HCT116 (cell line): ENCODE data around the gene DHRS11. TPM values are rescaled to one million over a fixed set of nuclear protein-coding genes. Genes with fewer than 3 reads are reported as not detected.

Experiments used
- ATAC-seq: fragments of 200-7000 bp; cut with Tn5 transposase; 2 replicates; pipeline ENCODE4 v1.9.1; 2020; ENCODE audit warnings: mild to moderate bottlenecking, moderate library complexity
- BruUV-seq: library from RNA; stranded (reverse); fragments of 400-500 nt; replicated peaks from 2 replicates; lab custom pipeline; 2021; lab: Mats Ljungman, UMichigan
- CTCF ChIA-PET: fragments of 300-600 bp; sonication (Branson Sonifier 250); formaldehyde crosslinking; loops from one replicate; lab custom pipeline; 2021; ENCODE audit warnings: antibody characterized with exemption; lab: Charles Lee
- POLR2A ChIA-PET: fragments of 300-600, 350-600 bp; sonication (Branson Sonifier 250); formaldehyde crosslinking; loops from one replicate; lab custom pipeline; 2021; ENCODE audit warnings: antibody characterized with exemption; lab: Charles Lee
- RAD21 ChIA-PET, 2 experiments: fragments of 300-600 bp; sonication (Branson Sonifier 250); formaldehyde crosslinking; loops; one replicate each; lab custom pipeline; 2023; ENCODE audit warnings: low total read pairs in 2 of 2; ENCODE audit not compliant: uncharacterized antibody in 2 of 2, unreplicated experiment in 2 of 2, low non-redundant PET in 1 of 2; lab: Charles Lee
- DNase-seq: peaks from one replicate; pipeline ENCODE4 v3.0.0-alpha.2; 2010; ENCODE audit warnings: low read depth, low spot score
- H2AFZ ChIP-seq: fragments of 200-600 bp; shearing (Covaris generic), sonication (generic); 2 replicates; pipeline ENCODE4 v1.6.1; 2017; ENCODE audit warnings: low read depth, mixed run types, mixed read lengths, antibody characterized with exemption, low read length; ENCODE audit not compliant: poor library complexity, severe bottlenecking
- H3K27ac ChIP-seq: 2 replicates; pipeline ENCODE4 v1.5.1; 2012; ENCODE audit warnings: low read depth, low read length
- H3K27me3 ChIP-seq: fragments of 200-600 bp; sonication (generic); 2 replicates; pipeline ENCODE4 v1.6.1; 2016; ENCODE audit warnings: mixed run types, low read length, mixed read lengths; ENCODE audit not compliant: insufficient read depth
- H3K36me3 ChIP-seq, 2 experiments: fragments of 200-500 bp in 1 of 2; fragments of 200-600 bp in 1 of 2; sonication (Bioruptor generic) in 1 of 2; sonication (generic) in 1 of 2; 2 replicates each; pipeline versions ENCODE4 v1.5.1 to v1.6.1; 2014 to 2016; ENCODE audit warnings: low read length in 2 of 2, inconsistent platforms in 1 of 2, mixed read lengths in 1 of 2, mixed run types in 1 of 2; ENCODE audit not compliant: insufficient read depth in 2 of 2, control insufficient read depth in 1 of 2
- H3K4me1 ChIP-seq, 2 experiments: fragments of 200-600 bp in 1 of 2; sonication (generic) in 1 of 2; 2 replicates each; pipeline versions ENCODE4 v1.5.1 to v1.6.1; 2012 to 2017; ENCODE audit warnings: low read length in 2 of 2, inconsistent platforms in 1 of 2, mild to moderate bottlenecking in 1 of 2, mixed read lengths in 1 of 2, mixed run types in 1 of 2, moderate library complexity in 1 of 2; ENCODE audit not compliant: insufficient read depth in 2 of 2, control insufficient read depth in 1 of 2
- H3K4me2 ChIP-seq: fragments of 200-600 bp; sonication (generic); 2 replicates; pipeline ENCODE4 v1.6.1; 2017; ENCODE audit warnings: mixed run types, low read length, mixed read lengths
- H3K4me3 ChIP-seq, 2 experiments: fragments of 200-600 bp in 1 of 2; sonication (generic) in 1 of 2; replicated peaks in 1 of 2; 2 replicates each; pipeline ENCODE4 v1.5.1; 2011 to 2016; ENCODE audit warnings: low read length in 2 of 2, control low read depth in 1 of 2, low read depth in 1 of 2, mild to moderate bottlenecking in 1 of 2, mixed read lengths in 1 of 2, mixed run types in 1 of 2
- H3K79me2 ChIP-seq: fragments of 200-600 bp; sonication (generic); 2 replicates; pipeline ENCODE4 v1.6.1; 2017; ENCODE audit warnings: mild to moderate bottlenecking, mixed run types, low read length, moderate library complexity, mixed read lengths; ENCODE audit not compliant: insufficient read depth
- H3K9ac ChIP-seq: fragments of 200-600 bp; sonication (generic); 2 replicates; pipeline ENCODE4 v1.6.1; 2016; ENCODE audit warnings: low read length, mixed read lengths
- H3K9me2 ChIP-seq: fragments of 200-600 bp; sonication (generic), shearing (Covaris generic); 2 replicates; pipeline ENCODE4 v1.6.1; 2017; ENCODE audit warnings: mixed run types, mild to moderate bottlenecking, moderate library complexity; ENCODE audit not compliant: insufficient read depth
- H3K9me3 ChIP-seq, 2 experiments: fragments of 200-500 bp in 1 of 2; fragments of 200-600 bp in 1 of 2; sonication (Bioruptor generic) in 1 of 2; sonication (generic) in 1 of 2; 2 replicates each; pipeline ENCODE4 v1.6.1; 2014 to 2017; ENCODE audit warnings: low read length in 2 of 2, mixed read lengths in 2 of 2, inconsistent platforms in 1 of 2, low read depth in 1 of 2, mild to moderate bottlenecking in 1 of 2, mixed run types in 1 of 2, moderate library complexity in 1 of 2; ENCODE audit not compliant: control insufficient read depth in 1 of 2, insufficient read depth in 1 of 2
- H4K20me1 ChIP-seq: fragments of 200-600 bp; sonication (generic), shearing (Covaris generic); 2 replicates; pipeline ENCODE4 v1.6.1; 2017; ENCODE audit warnings: mixed run types, mild to moderate bottlenecking, moderate library complexity; ENCODE audit not compliant: insufficient read depth
- CEBPB ChIP-seq: IDR thresholded peaks from 2 replicates; pipeline ENCODE4 v1.6.1; 2012; ENCODE audit warnings: low read depth
- EGR1 ChIP-seq: IDR thresholded peaks from 2 replicates; pipeline ENCODE4 v1.6.1; 2012; ENCODE audit warnings: low read depth
- ELF1 ChIP-seq: IDR thresholded peaks from 2 replicates; pipeline ENCODE4 v1.6.1; 2012; ENCODE audit warnings: low read depth, borderline replicate concordance
- EZH2 ChIP-seq: fragments of 200-600 bp; sonication (generic); IDR thresholded peaks from 2 replicates; pipeline ENCODE4 v1.6.1; 2017; ENCODE audit warnings: antibody characterized with exemption, mixed run types
- FOSL1 ChIP-seq: IDR thresholded peaks from 2 replicates; pipeline ENCODE4 v1.6.1; 2012; ENCODE audit warnings: low read depth
- POLR2A ChIP-seq: IDR thresholded peaks from 2 replicates; pipeline ENCODE4 v1.7.0; 2011; ENCODE audit warnings: borderline replicate concordance; ENCODE audit not compliant: insufficient read depth, insufficient read length; ENCODE audit errors: extremely low read depth
- POLR2AphosphoS5 ChIP-seq: IDR thresholded peaks from 2 replicates; pipeline ENCODE4 v1.6.1; 2011; ENCODE audit warnings: mild to moderate bottlenecking, low read depth, low read length, moderate library complexity
- RAD21 ChIP-seq: IDR thresholded peaks from 2 replicates; pipeline ENCODE4 v1.6.1; 2012; ENCODE audit warnings: low read depth, mild to moderate bottlenecking
- SIN3A ChIP-seq: IDR thresholded peaks from 2 replicates; pipeline ENCODE4 v1.6.1; 2012; ENCODE audit warnings: low read depth
- SRF ChIP-seq: IDR thresholded peaks from 2 replicates; pipeline ENCODE4 v1.6.1; 2012; ENCODE audit warnings: low read depth
- TCF7L2 ChIP-seq: IDR thresholded peaks from 2 replicates; pipeline ENCODE4 v1.7.0; 2011; ENCODE audit warnings: borderline replicate concordance, inconsistent platforms; ENCODE audit not compliant: insufficient read depth, insufficient read length; ENCODE audit errors: extremely low read depth
- YY1 ChIP-seq: IDR thresholded peaks from 2 replicates; pipeline ENCODE4 v1.6.1; 2011; ENCODE audit warnings: low read length, low read depth, moderate library complexity, mild to moderate bottlenecking; ENCODE audit not compliant: insufficient replicate concordance; ENCODE audit errors: extremely low read depth
- ZFX ChIP-seq: fragments of 450-650 bp; IDR thresholded peaks from 2 replicates; pipeline ENCODE4 v1.6.1; 2017
- ZNF274 ChIP-seq: fragments of 200-500 bp; sonication (Bioruptor generic); IDR thresholded peaks from 2 replicates; pipeline ENCODE4 v1.6.1; 2014; ENCODE audit warnings: mild to moderate bottlenecking, low read depth, low read length, inconsistent platforms
- intact Hi-C: fragments of 100-400 bp; cut with micrococcal nuclease; formaldehyde crosslinking; loops from 2 replicates; pipeline ENCODE4 v1.10.0; 2022
- total RNA-seq: library from RNA; stranded (reverse); gene quantifications from one replicate; pipeline ENCODE4 v1.2.1, GENCODE V29; 2021; ENCODE audit not compliant: unreplicated experiment
- TF ChIP-seq, protein P1 (sequence below), 3 experiments: fragments of 200-600 bp in 1 of 3; sonication (generic) in 1 of 3; IDR thresholded peaks in 2 of 3; conservative IDR thresholded peaks in 1 of 3; 2 replicates each; pipeline ENCODE4 v1.5.1; 2012 to 2017; ENCODE audit warnings: low read depth in 2 of 3, low read length in 2 of 3, antibody characterized with exemption in 1 of 3, borderline replicate concordance in 1 of 3, control low read depth in 1 of 3, mild to moderate bottlenecking in 1 of 3, mixed read lengths in 1 of 3, mixed run types in 1 of 3, moderate library complexity in 1 of 3; ENCODE audit not compliant: insufficient read depth in 1 of 3
- TF ChIP-seq, protein P2 (sequence below): IDR thresholded peaks from 2 replicates; pipeline ENCODE4 v1.6.1; 2012
- TF ChIP-seq, protein P3 (sequence below): IDR thresholded peaks from 2 replicates; pipeline ENCODE4 v1.6.1; 2012; ENCODE audit warnings: low read depth

DHRS11 gene
- total RNA-seq, 1 experiment from 2014 or later: 21.5 TPM

DNA sequence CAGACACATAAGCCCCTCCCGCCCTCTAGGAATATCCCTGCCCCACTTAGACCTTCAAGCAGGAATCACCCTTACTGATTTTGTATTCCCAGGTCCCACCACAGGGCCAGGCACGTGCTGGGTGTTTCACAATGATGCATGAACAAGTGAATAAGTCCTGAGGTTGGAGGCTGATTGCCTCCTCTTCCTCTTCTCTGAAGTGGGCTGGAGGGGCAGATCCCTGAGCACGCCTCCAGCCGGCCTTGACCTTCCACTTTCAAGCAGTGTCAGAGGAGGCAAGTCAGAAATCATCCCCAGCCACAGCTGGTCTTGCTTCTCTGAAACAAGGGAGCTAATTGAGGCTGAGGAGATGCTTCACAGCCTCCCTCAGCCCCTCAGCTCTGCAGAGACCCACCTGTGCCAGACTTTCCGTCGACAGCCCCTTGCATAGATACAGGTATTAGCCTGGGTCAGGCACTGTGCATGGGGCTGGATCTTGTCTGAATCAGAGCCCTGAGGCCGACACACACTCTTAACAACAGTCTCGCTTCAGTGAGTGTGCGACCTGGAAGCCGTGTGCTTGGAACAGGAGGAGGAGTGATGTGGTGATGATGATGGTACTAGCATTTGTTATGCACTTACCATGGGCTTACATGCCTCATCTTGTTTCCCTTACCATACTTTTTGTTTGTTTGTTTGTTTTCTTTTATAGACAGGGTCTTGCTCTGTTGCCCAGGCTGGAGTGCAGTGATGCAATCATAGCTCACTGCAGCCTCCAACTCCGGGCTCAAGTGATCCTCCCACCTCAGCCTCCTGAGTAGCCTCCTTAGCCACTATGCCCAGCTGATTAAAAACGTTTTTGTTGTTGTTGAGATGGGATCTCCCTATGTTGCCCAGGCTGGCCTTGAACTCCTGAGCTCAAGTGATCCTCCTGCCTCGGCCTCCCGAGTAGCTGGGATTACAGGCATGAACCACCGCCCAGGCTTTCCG, 24.7 kb downstream of the DHRS11 start:
- no peaks in the 10 kb centered on the region for H3K27me3 ChIP-seq
- no peaks in the 10 kb centered on the region for H4K20me1 ChIP-seq
- no peak overlapping the region for H3K4me2 ChIP-seq
- DNase-seq (no peak), ATAC-seq (no peak)
- no peak overlapping the region for H3K4me3 ChIP-seq
- H3K79me2 ChIP-seq: no peaks in the 10 kb centered on the region
- no peak overlapping the region for H3K9ac ChIP-seq
- intact Hi-C loops: no loop called here
- no peak for TF ChIP-seq CEBPB
- TF ChIP-seq, protein P1, sequence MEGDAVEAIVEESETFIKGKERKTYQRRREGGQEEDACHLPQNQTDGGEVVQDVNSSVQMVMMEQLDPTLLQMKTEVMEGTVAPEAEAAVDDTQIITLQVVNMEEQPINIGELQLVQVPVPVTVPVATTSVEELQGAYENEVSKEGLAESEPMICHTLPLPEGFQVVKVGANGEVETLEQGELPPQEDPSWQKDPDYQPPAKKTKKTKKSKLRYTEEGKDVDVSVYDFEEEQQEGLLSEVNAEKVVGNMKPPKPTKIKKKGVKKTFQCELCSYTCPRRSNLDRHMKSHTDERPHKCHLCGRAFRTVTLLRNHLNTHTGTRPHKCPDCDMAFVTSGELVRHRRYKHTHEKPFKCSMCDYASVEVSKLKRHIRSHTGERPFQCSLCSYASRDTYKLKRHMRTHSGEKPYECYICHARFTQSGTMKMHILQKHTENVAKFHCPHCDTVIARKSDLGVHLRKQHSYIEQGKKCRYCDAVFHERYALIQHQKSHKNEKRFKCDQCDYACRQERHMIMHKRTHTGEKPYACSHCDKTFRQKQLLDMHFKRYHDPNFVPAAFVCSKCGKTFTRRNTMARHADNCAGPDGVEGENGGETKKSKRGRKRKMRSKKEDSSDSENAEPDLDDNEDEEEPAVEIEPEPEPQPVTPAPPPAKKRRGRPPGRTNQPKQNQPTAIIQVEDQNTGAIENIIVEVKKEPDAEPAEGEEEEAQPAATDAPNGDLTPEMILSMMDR (IDR thresholded peaks at IDR 0.05 in 2 of 3, conservative IDR thresholded peaks at IDR 0.05 in 1 of 3; ENCODE audit: borderline replicate concordance in 1 of 3, insufficient read depth in 1 of 3, low read depth in 2 of 3, low read length in 2 of 3): no peak
- no peak for TF ChIP-seq FOSL1
- TF ChIP-seq ZFX: no peak
- no peak for TF ChIP-seq TCF7L2
- no peak for TF ChIP-seq ZNF274
- no peak for TF ChIP-seq EGR1
- no peak for TF ChIP-seq RAD21
- TF ChIP-seq, protein P2, sequence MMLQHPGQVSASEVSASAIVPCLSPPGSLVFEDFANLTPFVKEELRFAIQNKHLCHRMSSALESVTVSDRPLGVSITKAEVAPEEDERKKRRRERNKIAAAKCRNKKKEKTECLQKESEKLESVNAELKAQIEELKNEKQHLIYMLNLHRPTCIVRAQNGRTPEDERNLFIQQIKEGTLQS: no peak
- no peak for TF ChIP-seq POLR2A
- TF ChIP-seq SIN3A: no peak
- TF ChIP-seq POLR2AphosphoS5: no peak
- TF ChIP-seq, protein P3, sequence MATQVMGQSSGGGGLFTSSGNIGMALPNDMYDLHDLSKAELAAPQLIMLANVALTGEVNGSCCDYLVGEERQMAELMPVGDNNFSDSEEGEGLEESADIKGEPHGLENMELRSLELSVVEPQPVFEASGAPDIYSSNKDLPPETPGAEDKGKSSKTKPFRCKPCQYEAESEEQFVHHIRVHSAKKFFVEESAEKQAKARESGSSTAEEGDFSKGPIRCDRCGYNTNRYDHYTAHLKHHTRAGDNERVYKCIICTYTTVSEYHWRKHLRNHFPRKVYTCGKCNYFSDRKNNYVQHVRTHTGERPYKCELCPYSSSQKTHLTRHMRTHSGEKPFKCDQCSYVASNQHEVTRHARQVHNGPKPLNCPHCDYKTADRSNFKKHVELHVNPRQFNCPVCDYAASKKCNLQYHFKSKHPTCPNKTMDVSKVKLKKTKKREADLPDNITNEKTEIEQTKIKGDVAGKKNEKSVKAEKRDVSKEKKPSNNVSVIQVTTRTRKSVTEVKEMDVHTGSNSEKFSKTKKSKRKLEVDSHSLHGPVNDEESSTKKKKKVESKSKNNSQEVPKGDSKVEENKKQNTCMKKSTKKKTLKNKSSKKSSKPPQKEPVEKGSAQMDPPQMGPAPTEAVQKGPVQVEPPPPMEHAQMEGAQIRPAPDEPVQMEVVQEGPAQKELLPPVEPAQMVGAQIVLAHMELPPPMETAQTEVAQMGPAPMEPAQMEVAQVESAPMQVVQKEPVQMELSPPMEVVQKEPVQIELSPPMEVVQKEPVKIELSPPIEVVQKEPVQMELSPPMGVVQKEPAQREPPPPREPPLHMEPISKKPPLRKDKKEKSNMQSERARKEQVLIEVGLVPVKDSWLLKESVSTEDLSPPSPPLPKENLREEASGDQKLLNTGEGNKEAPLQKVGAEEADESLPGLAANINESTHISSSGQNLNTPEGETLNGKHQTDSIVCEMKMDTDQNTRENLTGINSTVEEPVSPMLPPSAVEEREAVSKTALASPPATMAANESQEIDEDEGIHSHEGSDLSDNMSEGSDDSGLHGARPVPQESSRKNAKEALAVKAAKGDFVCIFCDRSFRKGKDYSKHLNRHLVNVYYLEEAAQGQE: no peak
- no peak for TF ChIP-seq ELF1
- TF ChIP-seq YY1: no peak
- no peak for TF ChIP-seq SRF
- TF ChIP-seq EZH2: no peak
- H3K4me1 ChIP-seq: peaks cover 0 to 7% of the 10 kb centered on the region in 2 experiments; a peak in 2 of 4 replicates
- ChIA-PET RAD21 (no interaction called here), POLR2A (no interaction called here), CTCF (interaction anchor here (0.6 kb wide), 1 partner anchor 13 kb away, joined by 4 read pairs; no protein-coding TSS in a partner anchor)
- H2AFZ ChIP-seq: no peak overlapping the region
- no peaks in the 10 kb centered on the region for H3K9me2 ChIP-seq
- no peaks in the 10 kb centered on the region for H3K9me3 ChIP-seq
- BruUV-seq: no TSS peak
- no peak overlapping the region for H3K27ac ChIP-seq
- H3K36me3 ChIP-seq: no peaks in the 10 kb centered on the region
